ENCODE measurements around the gene WDR74. TPM values are rescaled to one million over a fixed set of nuclear protein-coding genes. Genes with fewer than 3 reads are reported as not detected.

WDR74 gene
- total and polyA plus RNA-seq, 9 of the 15 experiments (the other 6 are each of a cell fraction or from before 2014, with no cell fraction given), result 32.7 to 210 (median 114) TPM

- Histone ChIP-seq H3K27me3 (ENCODE audit: control insufficient read depth in 2 of 2, insufficient read depth in 2 of 2, low read length in 2 of 2) (no peaks in the 10 kb centered on the region), H3K9me3 (replicated peaks; ENCODE audit: control insufficient read depth, insufficient read depth, low read depth, low read length) (no peaks in the 10 kb centered on the region; the same call in 1 of the 2 replicates), H3K9me1 (ENCODE audit: control insufficient read depth, insufficient read depth, low read length) (no peaks in the 10 kb centered on the region), H3K9ac (ENCODE audit: insufficient read depth in 1 of 2, low read depth in 2 of 2, low read length in 2 of 2) (peak overlapping the region; percentile 1 to 7; a peak in 2 of 4 replicates), H2AFZ (ENCODE audit: low read depth, low read length) (no peak overlapping the region), H3K4me2 (ENCODE audit: insufficient read depth, low read length) (peak overlapping the region; percentile 38), H3K4me3 (no peak overlapping the region; the same call in 1 of the 2 replicates), H3K79me2 (ENCODE audit: control insufficient read depth, insufficient read depth, low read length) (peaks cover 47% of the 10 kb centered on the region), H4K20me1 (replicated peaks; ENCODE audit: control insufficient read depth, insufficient read depth, low read length) (peaks cover 44% of the 10 kb centered on the region), H3K36me3 (ENCODE audit: control insufficient read depth, insufficient read depth, low read length) (peaks cover 42% of the 10 kb centered on the region), H3K4me1 (replicated peaks in 1 of 2; ENCODE audit: control insufficient read depth in 2 of 2, insufficient read depth in 2 of 2, low read length in 2 of 2) (peaks cover 0 to 14% of the 10 kb centered on the region in 2 experiments; a peak in 2 of 5 replicates), H3K27ac (ENCODE audit: extremely low read depth, low read depth, low read length) (peak overlapping the region; percentile 19; the same call in 2 of the 3 replicates)
- ATAC-seq (peak; percentile 51), FAIRE-seq (no peak), DNase-seq (ENCODE audit: extremely low read depth in 1 of 4, low spot score in 3 of 4) (peak in 1 of 4 experiments; percentile 70)
- ChIA-PET POLR2A (interaction anchor here (0.7 to 10.0 kb wide), 19 partner anchors 6 to 97 kb away, joined by 3 to 403 read pairs (median 7); partner anchors contain the start of genes SLC3A2, STX5, TEX54 and WDR74), CTCF (ENCODE audit: low intra/inter-chr PET ratio) (no interaction called here)
- intact Hi-C loops (cut with micrococcal nuclease), result no loop called here
- in situ Hi-C loops (cut with MboI), result loop anchor here (25.0 kb wide), 1 partner anchor 464 kb away; no protein-coding TSS in a partner anchor
- BruUV-seq (replicated peaks), result no TSS peak
- 10% methylated on average over 13 of the region's 15 CpGs for WGBS (ENCODE audit: insufficient coverage, low coverage, missing lambda C conversion rate)
- TF ChIP-seq GTF2B (IDR thresholded peaks at IDR 0.05; ENCODE audit: extremely low read depth, insufficient read length) (no peak), CBFA2T2 (conservative IDR thresholded peaks at IDR 0.05) (no peak), PBX2 (CRISPR knock-in tag; IDR thresholded peaks at IDR 0.05; ENCODE audit: low read depth) (no peak), PBX2 (tag; conservative IDR thresholded peaks at IDR 0.05; ENCODE audit: low read depth) (no peak), MYC (IDR thresholded peaks at IDR 0.05; ENCODE audit: low read depth, low read length) (no peak), MYC (CRISPR knock-in tag; IDR thresholded peaks at IDR 0.05; ENCODE audit: borderline replicate concordance, low read depth) (no peak), SLC30A9 (CRISPR knock-in tag; IDR thresholded peaks at IDR 0.05) (no peak), HNRNPL (IDR thresholded peaks at IDR 0.05; ENCODE audit: low read depth, low read length) (no peak), MYBL2 (IDR thresholded peaks at IDR 0.05; ENCODE audit: low read depth) (no peak), MYBL2 (CRISPR knock-in tag; IDR thresholded peaks at IDR 0.05; ENCODE audit: borderline replicate concordance) (no peak), SRSF1 (IDR thresholded peaks at IDR 0.05; ENCODE audit: low read depth, low read length) (no peak), ZKSCAN3 (CRISPR knock-in tag; IDR thresholded peaks at IDR 0.05) (no peak), TBP (optimal IDR thresholded peaks at IDR 0.05; ENCODE audit: low read depth, low read length) (no peak), ZNF512 (tag; IDR thresholded peaks at IDR 0.05) (no peak), RFX7 (CRISPR knock-in tag; IDR thresholded peaks at IDR 0.05) (no peak)
Measured at GRCh38 chr11:62850911-62851806, 11.8 kb upstream of the WDR74 start.

Data from K562 (cell line).